PC-3 (cell line): Measurements from ENCODE around the gene ADTRP.

Experiments used
- EZH2 ChIP-seq: fragments of 300-600 bp; sonication (generic); IDR thresholded peaks from one replicate; pipeline ENCODE4 v1.6.1; 2017; ENCODE audit warnings: antibody characterized with exemption, mild to moderate bottlenecking, low read length; ENCODE audit not compliant: unreplicated experiment
- EZH2phosphoT487 ChIP-seq: fragments of 300-600 bp; sonication (generic); IDR thresholded peaks from 2 replicates; pipeline ENCODE4 v1.6.1; 2018; ENCODE audit warnings: mild to moderate bottlenecking, antibody characterized with exemption, low read length, borderline replicate concordance
- TF ChIP-seq, protein P1 (sequence below): fragments of 300-600 bp; sonication (generic); conservative IDR thresholded peaks from 2 replicates; pipeline ENCODE4 v1.5.1; 2017; ENCODE audit warnings: antibody characterized with exemption, low read depth, mild to moderate bottlenecking, low read length

DNA sequence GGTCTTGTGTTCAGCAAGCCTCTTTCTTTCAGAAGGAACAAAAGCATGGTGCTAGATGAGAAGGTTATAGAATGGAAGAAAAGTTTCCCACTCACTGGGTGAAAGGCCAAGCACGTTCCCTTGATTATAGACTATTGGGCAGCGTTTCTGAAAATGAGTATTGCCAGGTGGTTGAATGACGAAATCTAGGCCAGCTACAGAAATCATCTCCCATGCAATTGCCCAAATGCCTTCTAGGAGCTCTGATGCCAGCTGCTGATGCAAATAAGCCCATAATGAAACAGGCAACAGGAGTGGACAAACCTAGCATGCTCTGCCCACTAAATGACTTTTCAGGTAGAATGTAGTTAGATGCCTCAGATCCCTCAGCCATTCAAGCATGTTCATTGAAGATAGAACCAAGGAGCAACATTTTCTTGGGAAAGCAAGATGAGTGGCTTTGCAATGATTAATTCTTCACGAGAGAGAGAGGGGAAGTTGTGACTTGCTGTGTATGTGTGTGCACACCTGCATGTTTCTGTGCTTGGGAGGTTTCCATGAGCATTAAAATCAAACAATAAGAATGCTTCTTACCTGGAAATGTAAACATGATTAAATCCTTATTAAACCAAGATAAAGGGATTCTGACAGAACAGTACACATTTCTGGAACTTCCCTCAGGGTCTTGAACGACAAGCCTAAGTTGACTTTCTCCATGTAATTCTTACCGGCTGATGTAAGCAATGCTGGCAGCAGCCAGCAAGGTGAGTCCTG, 43.6 kb downstream of the ADTRP start:
- TF ChIP-seq, protein P1, sequence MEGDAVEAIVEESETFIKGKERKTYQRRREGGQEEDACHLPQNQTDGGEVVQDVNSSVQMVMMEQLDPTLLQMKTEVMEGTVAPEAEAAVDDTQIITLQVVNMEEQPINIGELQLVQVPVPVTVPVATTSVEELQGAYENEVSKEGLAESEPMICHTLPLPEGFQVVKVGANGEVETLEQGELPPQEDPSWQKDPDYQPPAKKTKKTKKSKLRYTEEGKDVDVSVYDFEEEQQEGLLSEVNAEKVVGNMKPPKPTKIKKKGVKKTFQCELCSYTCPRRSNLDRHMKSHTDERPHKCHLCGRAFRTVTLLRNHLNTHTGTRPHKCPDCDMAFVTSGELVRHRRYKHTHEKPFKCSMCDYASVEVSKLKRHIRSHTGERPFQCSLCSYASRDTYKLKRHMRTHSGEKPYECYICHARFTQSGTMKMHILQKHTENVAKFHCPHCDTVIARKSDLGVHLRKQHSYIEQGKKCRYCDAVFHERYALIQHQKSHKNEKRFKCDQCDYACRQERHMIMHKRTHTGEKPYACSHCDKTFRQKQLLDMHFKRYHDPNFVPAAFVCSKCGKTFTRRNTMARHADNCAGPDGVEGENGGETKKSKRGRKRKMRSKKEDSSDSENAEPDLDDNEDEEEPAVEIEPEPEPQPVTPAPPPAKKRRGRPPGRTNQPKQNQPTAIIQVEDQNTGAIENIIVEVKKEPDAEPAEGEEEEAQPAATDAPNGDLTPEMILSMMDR = no peak
- TF ChIP-seq EZH2 (no peak), EZH2phosphoT487 (no peak)
